WTC11 (cell line): ENCODE measurements around the gene MACROD2.

Experiments used
- CREB1 ChIP-seq: sonication (generic); formaldehyde crosslinking; IDR thresholded peaks from 2 replicates; pipeline ENCODE4 v1.8.0; 2023; ENCODE audit warnings: mild to moderate bottlenecking, missing genetic modification reagents
- FOXP1 ChIP-seq: sonication (generic); formaldehyde crosslinking; IDR thresholded peaks from 2 replicates; pipeline ENCODE4 v1.8.0; 2022; ENCODE audit warnings: missing genetic modification reagents, mild to moderate bottlenecking, moderate library complexity, borderline replicate concordance
- KAT7 ChIP-seq: sonication (generic); formaldehyde crosslinking; IDR thresholded peaks from 2 replicates; pipeline ENCODE4 v1.8.1; 2023; ENCODE audit warnings: missing genetic modification reagents, mild to moderate bottlenecking, borderline replicate concordance
- MXD4 ChIP-seq: fragments of 250-450 bp; sonication (Bioruptor Pico); IDR thresholded peaks from 2 replicates; pipeline ENCODE4 v1.8.0; 2021; ENCODE audit warnings: mild to moderate bottlenecking, moderate library complexity, borderline replicate concordance
- NR1H2 ChIP-seq: sonication (generic); formaldehyde crosslinking; IDR thresholded peaks from 2 replicates; pipeline ENCODE4 v1.9.0; 2021; ENCODE audit warnings: mild to moderate bottlenecking, moderate library complexity, missing genetic modification reagents
- NR2C2 ChIP-seq: sonication (generic); formaldehyde crosslinking; IDR thresholded peaks from 2 replicates; pipeline ENCODE4 v1.8.0; 2022; ENCODE audit warnings: mild to moderate bottlenecking, missing genetic modification reagents
- SMAD3 ChIP-seq: sonication (generic); formaldehyde crosslinking; IDR thresholded peaks from 2 replicates; pipeline ENCODE4 v1.8.0; 2022; ENCODE audit warnings: missing genetic modification reagents, mild to moderate bottlenecking, borderline replicate concordance
- USF1 ChIP-seq: sonication (generic); formaldehyde crosslinking; IDR thresholded peaks from 2 replicates; pipeline ENCODE4 v1.8.0; 2022; ENCODE audit warnings: mild to moderate bottlenecking, missing genetic modification reagents
- USF2 ChIP-seq: sonication (generic); formaldehyde crosslinking; IDR thresholded peaks from 2 replicates; pipeline ENCODE4 v1.8.1; 2023; ENCODE audit warnings: mild to moderate bottlenecking, missing genetic modification reagents, moderate library complexity
- ZNF416 ChIP-seq: fragments of 250-450 bp; sonication (Bioruptor Pico); IDR thresholded peaks from 2 replicates; pipeline ENCODE4 v1.9.0; 2021; ENCODE audit warnings: mild to moderate bottlenecking, inconsistent platforms
- TF ChIP-seq, protein P1 (sequence below): fragments of 200-600 bp; IDR thresholded peaks from 2 replicates; pipeline ENCODE4 v1.8.0; 2022; ENCODE audit warnings: antibody characterized with exemption
- TF ChIP-seq, protein P2 (sequence below): sonication (generic); formaldehyde crosslinking; IDR thresholded peaks from 2 replicates; pipeline ENCODE4 v1.8.0; 2022; ENCODE audit warnings: mild to moderate bottlenecking, missing genetic modification reagents
- TF ChIP-seq, protein P3 (sequence below): sonication (generic); formaldehyde crosslinking; IDR thresholded peaks from 2 replicates; pipeline ENCODE4 v1.8.1; 2023; ENCODE audit warnings: mild to moderate bottlenecking, missing genetic modification reagents, borderline replicate concordance

- TF ChIP-seq, protein P1, sequence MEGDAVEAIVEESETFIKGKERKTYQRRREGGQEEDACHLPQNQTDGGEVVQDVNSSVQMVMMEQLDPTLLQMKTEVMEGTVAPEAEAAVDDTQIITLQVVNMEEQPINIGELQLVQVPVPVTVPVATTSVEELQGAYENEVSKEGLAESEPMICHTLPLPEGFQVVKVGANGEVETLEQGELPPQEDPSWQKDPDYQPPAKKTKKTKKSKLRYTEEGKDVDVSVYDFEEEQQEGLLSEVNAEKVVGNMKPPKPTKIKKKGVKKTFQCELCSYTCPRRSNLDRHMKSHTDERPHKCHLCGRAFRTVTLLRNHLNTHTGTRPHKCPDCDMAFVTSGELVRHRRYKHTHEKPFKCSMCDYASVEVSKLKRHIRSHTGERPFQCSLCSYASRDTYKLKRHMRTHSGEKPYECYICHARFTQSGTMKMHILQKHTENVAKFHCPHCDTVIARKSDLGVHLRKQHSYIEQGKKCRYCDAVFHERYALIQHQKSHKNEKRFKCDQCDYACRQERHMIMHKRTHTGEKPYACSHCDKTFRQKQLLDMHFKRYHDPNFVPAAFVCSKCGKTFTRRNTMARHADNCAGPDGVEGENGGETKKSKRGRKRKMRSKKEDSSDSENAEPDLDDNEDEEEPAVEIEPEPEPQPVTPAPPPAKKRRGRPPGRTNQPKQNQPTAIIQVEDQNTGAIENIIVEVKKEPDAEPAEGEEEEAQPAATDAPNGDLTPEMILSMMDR, result no peak
- TF ChIP-seq USF2 (CRISPR knock-in tag) (no peak), KAT7 (CRISPR knock-in tag) (no peak), NR2C2 (CRISPR knock-in tag) (no peak), MXD4 (CRISPR knock-in tag) (no peak), CREB1 (CRISPR knock-in tag) (no peak), USF1 (CRISPR knock-in tag) (no peak), ZNF416 (CRISPR knock-in tag) (no peak), FOXP1 (no peak), NR1H2 (CRISPR knock-in tag) (no peak), SMAD3 (CRISPR knock-in tag) (no peak)
- TF ChIP-seq, protein P2, sequence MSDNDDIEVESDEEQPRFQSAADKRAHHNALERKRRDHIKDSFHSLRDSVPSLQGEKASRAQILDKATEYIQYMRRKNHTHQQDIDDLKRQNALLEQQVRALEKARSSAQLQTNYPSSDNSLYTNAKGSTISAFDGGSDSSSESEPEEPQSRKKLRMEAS (CRISPR knock-in tag), result no peak
- TF ChIP-seq, protein P3, sequence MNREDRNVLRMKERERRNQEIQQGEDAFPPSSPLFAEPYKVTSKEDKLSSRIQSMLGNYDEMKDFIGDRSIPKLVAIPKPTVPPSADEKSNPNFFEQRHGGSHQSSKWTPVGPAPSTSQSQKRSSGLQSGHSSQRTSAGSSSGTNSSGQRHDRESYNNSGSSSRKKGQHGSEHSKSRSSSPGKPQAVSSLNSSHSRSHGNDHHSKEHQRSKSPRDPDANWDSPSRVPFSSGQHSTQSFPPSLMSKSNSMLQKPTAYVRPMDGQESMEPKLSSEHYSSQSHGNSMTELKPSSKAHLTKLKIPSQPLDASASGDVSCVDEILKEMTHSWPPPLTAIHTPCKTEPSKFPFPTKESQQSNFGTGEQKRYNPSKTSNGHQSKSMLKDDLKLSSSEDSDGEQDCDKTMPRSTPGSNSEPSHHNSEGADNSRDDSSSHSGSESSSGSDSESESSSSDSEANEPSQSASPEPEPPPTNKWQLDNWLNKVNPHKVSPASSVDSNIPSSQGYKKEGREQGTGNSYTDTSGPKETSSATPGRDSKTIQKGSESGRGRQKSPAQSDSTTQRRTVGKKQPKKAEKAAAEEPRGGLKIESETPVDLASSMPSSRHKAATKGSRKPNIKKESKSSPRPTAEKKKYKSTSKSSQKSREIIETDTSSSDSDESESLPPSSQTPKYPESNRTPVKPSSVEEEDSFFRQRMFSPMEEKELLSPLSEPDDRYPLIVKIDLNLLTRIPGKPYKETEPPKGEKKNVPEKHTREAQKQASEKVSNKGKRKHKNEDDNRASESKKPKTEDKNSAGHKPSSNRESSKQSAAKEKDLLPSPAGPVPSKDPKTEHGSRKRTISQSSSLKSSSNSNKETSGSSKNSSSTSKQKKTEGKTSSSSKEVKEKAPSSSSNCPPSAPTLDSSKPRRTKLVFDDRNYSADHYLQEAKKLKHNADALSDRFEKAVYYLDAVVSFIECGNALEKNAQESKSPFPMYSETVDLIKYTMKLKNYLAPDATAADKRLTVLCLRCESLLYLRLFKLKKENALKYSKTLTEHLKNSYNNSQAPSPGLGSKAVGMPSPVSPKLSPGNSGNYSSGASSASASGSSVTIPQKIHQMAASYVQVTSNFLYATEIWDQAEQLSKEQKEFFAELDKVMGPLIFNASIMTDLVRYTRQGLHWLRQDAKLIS, result no peak
Measured at GRCh38 chr20:15838466-15838865, 1843.2 kb downstream of the MACROD2 start.
